WTC11 (cell line): ENCODE data around the gene PSMD8.

ENCODE experiments used
- TEAD4 ChIP-seq: sonication (generic); formaldehyde crosslinking; IDR thresholded peaks from 2 replicates; pipeline ENCODE4 v1.8.0; 2022; ENCODE audit warnings: mild to moderate bottlenecking, missing genetic modification reagents
- TF ChIP-seq, protein P1 (sequence below): sonication (generic); formaldehyde crosslinking; IDR thresholded peaks from 2 replicates; pipeline ENCODE4 v1.8.1; 2022; ENCODE audit warnings: low read depth, missing genetic modification reagents, borderline replicate concordance

DNA sequence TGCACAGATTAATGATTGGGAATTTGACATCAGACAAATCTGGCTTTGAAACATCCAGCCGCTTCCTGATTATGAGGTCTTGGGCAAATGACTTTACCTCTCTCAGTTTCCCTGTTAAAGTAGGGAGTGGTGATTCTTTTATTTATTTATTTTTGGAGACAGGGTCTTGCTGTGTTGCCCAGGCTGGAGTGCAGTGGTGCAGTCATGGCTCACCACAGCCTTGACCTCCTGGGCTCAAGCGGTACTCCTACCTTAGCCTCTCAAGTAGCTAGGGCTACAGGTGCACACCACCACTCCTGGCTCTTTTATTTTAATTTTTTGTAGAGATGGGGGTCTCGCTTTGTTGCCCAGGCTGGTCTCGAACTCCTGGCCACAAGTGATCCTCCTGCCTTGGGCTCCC lies 2.7 kb downstream of the PSMD8 start:
- TF ChIP-seq, protein P1, sequence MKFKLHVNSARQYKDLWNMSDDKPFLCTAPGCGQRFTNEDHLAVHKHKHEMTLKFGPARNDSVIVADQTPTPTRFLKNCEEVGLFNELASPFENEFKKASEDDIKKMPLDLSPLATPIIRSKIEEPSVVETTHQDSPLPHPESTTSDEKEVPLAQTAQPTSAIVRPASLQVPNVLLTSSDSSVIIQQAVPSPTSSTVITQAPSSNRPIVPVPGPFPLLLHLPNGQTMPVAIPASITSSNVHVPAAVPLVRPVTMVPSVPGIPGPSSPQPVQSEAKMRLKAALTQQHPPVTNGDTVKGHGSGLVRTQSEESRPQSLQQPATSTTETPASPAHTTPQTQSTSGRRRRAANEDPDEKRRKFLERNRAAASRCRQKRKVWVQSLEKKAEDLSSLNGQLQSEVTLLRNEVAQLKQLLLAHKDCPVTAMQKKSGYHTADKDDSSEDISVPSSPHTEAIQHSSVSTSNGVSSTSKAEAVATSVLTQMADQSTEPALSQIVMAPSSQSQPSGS: no peak
- no peak for TF ChIP-seq TEAD4 (CRISPR knock-in tag)
